NCI-H2196 treated with DMSO at 0.1 percent for 48 hours (cell line): ENCODE data around the gene UGT2A3.

ENCODE experiments used
- DNase-seq: peaks from one replicate; lab custom pipeline; 2025; ENCODE audit not compliant: unreplicated experiment; lab: John Stamatoyannopoulos, UW

Gene UGT2A3

GRCh38 chr4:68917016-68917415 is 34.6 kb downstream of the UGT2A3 start:
- DNase-seq = no peak

- DNase-seq = no peak
Measured at GRCh38 chr4:68912807-68913206, 38.8 kb downstream of the UGT2A3 start.

- DNase-seq = no peak
Measured at GRCh38 chr4:68909385-68909784, 42.2 kb downstream of the UGT2A3 start.

GRCh38 chr4:68907788-68908700 is 43.6 kb downstream of the UGT2A3 start:
- no peak for DNase-seq

- DNase-seq = no peak
Measured at GRCh38 chr4:68907245-68907644, 44.4 kb downstream of the UGT2A3 start.

GRCh38 chr4:68906780-68907137 is 44.8 kb downstream of the UGT2A3 start:
- no peak for DNase-seq

- DNase-seq = no peak
Measured at GRCh38 chr4:68905939-68906779, 45.4 kb downstream of the UGT2A3 start.

- DNase-seq = no peak
Measured at GRCh38 chr4:68905598-68905938, 46.0 kb downstream of the UGT2A3 start.

GRCh38 chr4:68904786-68905185 is 46.8 kb downstream of the UGT2A3 start:
- no peak for DNase-seq

- no peak for DNase-seq
Measured at GRCh38 chr4:68896749-68897148, 54.9 kb downstream of the UGT2A3 start.

GRCh38 chr4:68895561-68896198 is 55.9 kb downstream of the UGT2A3 start:
- no peak for DNase-seq

GRCh38 chr4:68892861-68893260 is 58.7 kb downstream of the UGT2A3 start:
- no peak for DNase-seq

GRCh38 chr4:68891678-68892077 is 59.9 kb downstream of the UGT2A3 start:
- DNase-seq = no peak

GRCh38 chr4:68885545-68885944 is 66.1 kb downstream of the UGT2A3 start:
- no peak for DNase-seq

- no peak for DNase-seq
Measured at GRCh38 chr4:68883870-68884269, 67.7 kb downstream of the UGT2A3 start.
